Activated CD8-positive, alpha-beta memory T cell treated with anti-CD3 and anti-CD28 coated beads for 1 hour (primary cell): ENCODE results near the gene TEAD1.

Source experiments
- DNase-seq, 2 donors: peaks; one replicate each; pipeline ENCODE4 v3.0.0-alpha.2; 2020; ENCODE audit warnings: low read depth in 1 of 2; ENCODE audit errors: extremely low read depth in 1 of 2

The TEAD1 gene

GRCh38 chr11:12963792-12964536 lies 289.7 kb downstream of the TEAD1 start:
- DNase-seq: peak; percentile 8 to 30

GRCh38 chr11:12964650-12965049 lies 290.4 kb downstream of the TEAD1 start:
- no peak for DNase-seq

GRCh38 chr11:12966002-12966401 lies 291.8 kb downstream of the TEAD1 start:
- DNase-seq: no peak

GRCh38 chr11:12968101-12968500 lies 293.9 kb downstream of the TEAD1 start:
- DNase-seq: no peak

DNA sequence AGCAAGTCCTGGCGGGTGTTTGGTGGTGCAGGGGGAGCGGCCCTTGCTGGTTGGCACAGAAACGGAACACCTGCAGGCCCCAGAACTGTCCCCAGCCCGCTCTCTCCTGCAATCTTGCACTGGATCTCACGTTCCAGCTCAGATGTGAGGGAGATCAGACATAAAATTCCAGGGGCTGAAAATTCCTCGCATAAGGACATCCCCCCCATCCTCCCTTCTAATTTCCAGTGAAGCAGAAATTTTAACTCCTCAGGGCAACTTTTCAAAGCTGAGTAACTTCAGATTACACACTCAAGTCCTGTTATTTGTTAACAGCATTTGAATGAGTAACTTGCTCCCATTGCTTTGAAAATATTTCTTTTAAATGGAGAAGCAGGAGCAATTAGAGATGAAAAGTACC lies 294.6 kb downstream of the TEAD1 start:
- no peak for DNase-seq

DNA sequence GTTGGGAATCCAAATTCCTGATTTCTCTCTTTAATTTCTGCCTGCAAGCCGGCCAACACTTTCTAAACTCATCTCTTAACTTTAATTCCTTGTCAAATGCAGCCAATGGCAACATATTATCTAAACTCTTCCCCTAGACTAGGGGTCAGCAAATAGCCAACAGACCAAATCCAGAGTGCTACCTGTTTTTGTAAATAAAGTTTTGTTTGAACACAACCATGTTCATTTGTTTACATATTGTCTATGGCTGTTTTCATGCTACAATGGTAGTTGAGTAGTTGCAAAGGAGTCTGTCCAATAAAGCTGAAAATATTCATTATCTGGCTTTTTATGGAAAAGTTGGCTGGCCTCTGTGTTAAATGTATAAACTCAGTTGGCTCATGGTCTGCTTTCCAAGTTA lies 297.7 kb downstream of the TEAD1 start:
- no peak for DNase-seq

DNA sequence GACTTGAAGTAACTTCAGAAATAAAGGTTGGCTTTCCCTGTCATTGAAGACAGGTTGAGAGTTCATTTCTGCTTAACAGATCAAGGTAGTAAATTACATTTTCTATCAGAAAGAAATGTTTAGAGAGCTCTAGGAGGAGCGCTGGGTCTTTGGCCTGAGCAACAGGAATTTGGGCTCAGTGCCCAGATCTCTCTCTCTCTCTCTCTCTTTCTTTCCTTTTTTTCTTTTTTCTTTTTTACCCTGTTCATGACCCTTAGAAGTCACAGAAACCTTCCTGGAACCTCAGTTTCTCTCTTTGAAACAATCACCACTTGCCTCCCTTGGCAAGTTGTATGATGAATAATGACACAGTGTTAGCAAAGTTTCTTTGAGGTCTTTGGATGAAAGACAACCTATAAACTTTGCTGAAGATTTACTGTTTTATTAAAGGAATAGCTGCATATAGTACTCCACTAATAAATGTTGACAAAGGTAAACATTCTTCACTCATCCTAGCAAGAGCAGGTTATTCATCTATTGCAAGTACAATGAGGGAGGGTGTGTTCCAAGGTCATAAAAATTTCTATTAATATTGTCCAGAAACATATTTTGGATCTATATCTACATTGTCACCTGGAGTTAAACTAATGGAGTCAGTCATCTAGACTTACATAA lies 299.4 kb downstream of the TEAD1 start:
- DNase-seq: no peak

DNA sequence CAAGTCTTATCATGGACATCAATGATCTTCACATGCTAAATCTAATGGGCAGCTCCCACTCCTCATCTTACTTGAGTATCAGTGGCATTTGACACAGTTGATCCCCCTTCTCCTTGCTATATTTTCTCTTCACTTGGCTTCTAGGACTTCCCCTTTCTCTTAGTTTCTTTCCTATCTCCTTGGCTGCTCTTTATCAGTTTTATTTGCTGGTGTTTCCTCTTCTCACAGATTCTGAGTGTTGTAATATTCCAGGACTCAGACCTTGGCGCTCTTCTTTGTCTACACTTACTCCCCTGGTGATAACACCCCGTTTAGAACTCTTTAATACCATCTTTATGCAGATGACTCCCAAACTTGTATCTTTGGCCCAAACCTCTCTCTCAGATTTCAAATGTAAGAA lies 301.0 kb downstream of the TEAD1 start:
- DNase-seq: no peak

GRCh38 chr11:12979928-12980689 lies 305.9 kb downstream of the TEAD1 start:
- DNase-seq: no peak

DNA sequence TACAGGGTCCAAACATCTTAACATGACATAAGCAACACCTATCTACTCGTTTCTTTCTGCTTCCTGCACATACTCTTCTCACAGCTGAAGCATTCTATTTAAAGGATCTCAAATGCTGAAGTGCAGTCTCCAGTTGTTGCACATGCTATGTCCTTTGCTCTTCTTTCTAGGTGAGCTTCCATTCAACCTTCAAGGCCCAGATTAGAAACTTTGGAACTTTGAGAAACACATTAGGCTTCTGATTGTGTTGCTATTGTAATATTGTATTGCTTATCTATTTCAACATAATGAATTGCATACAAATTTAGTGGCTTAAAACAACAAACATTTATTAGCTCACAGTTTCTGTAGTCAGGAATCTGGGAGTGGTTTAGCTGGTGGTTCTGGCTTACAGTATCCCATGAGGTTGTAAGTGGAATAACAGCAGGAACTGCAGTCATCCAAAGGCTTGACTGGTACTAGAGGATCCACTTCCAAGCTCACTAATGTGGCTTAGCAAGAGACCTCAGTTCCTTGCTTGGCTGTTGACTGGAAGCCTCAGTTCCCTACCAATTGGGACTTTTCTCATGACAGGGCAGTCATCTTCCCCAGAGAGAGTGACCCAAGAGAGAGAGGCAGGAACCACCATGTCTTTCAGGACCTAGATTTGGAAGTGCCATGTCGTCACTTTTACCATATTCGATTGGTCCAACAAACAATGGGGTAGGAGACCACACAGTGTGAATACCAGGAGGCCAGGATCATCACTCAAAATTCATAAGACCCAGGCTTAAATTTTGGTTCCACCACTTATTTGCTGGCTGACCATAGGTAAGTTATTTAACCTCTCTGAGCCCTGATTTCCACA lies 307.7 kb downstream of the TEAD1 start:
- no peak for DNase-seq

DNA sequence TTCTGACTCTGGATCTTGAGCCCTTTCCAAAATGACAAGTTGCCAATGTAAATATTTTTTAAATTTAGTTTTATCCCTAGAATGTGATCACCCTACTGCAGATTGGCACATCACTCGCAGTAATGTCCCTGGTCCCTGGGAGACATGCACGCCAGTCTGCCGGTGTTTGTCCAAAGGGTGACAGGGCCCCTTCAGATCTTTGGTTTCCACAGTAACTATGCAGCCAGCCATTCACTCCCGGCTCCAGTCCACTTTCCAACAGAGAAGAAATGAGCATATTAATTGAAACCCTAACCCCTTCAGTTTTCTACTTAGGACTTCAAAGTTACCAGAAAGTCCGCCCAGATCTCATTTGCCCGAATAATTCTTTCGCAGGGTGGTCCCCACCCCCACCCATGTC lies 309.1 kb downstream of the TEAD1 start:
- DNase-seq: no peak

DNA sequence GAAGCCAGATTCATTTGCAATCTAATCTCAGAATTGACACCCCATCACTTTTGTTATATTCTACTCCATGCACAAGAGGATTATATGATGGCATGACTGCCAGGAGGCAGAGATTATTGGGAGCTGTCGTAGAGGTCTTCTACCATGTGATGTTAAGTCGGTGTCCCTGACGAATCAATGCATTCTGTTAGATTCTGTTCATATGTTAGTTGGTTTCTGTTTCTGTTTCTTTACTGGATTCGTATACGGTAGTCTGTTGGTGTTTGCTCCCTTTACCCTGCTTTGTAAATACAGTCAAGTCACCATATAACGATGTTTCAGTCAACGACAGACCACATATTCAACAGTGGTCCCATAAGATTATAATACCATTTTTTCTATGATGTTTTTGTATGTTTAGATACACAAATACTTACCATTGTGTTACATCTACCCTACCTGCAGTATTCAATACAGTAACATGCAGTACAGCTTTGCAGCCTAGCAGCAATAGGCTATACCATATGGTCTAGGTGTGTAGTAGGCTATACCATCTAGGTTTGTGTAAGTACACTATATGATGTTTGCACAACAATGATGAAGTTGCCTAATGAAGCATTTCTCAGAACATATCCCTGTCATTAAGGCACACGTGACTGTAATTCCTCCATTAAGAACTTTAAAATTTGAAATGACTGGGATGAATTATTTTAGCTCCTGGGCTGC lies 312.1 kb downstream of the TEAD1 start:
- no peak for DNase-seq

GRCh38 chr11:12989428-12990161 lies 315.4 kb downstream of the TEAD1 start:
- no peak for DNase-seq

DNA sequence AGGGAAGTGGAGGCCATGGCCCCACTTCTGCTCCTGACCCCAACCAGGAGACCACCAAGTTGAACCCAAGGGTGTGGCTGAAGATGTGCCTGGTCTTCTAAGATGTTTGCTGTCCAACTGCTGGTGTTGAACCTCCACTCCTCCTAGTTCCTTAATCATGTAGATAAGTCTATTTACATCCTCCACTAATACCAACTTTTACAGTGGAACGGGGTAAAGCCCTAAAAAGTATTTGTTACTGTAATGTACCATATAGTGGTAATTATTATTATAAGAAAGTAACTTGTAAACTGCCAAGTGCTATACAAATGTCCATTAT lies 315.9 kb downstream of the TEAD1 start:
- DNase-seq: no peak

DNA sequence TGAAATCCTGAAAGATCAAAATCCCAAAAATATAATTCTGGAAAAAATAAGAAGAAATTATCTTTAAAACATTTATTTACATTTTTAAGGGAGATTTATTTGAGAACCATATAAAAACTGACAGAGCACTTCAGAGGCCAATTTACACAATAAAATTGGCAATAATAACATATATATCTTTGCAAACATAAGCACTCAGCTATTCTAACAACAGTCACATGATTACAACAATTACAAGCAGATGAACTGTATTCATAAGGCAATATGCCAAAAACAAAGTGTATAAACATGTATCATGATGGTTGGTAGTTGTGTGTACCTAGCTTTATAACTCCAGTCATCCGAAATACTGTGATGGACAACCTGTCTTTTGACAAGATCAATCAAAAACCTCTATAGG lies 317.2 kb downstream of the TEAD1 start:
- DNase-seq: no peak

- no peak for DNase-seq
Measured at GRCh38 chr11:12993626-12994025, 319.4 kb downstream of the TEAD1 start.
